ENCODE data around the gene ARHGDIA. TPM values are rescaled to one million over a fixed set of nuclear protein-coding genes. Genes with fewer than 3 reads are reported as not detected.

ARHGDIA gene
- total RNA-seq, 1 donor from 2014 or later: 340 TPM

- no peak for DNase-seq (ENCODE audit: low spot score)
Observed at GRCh38 chr17:81888988-81889595, 18.0 kb upstream of the ARHGDIA start.

- no peak for DNase-seq (ENCODE audit: low spot score)
Observed at GRCh38 chr17:81888105-81888987, 17.2 kb upstream of the ARHGDIA start.

- no peak for DNase-seq (ENCODE audit: low spot score)
Observed at GRCh38 chr17:81885869-81886548, 14.9 kb upstream of the ARHGDIA start.

GRCh38 chr17:81885454-81885853 is 14.3 kb upstream of the ARHGDIA start:
- no peak for DNase-seq (ENCODE audit: low spot score)

GRCh38 chr17:81884968-81885367 is 13.8 kb upstream of the ARHGDIA start:
- DNase-seq (ENCODE audit: low spot score): no peak

- no peak for DNase-seq (ENCODE audit: low spot score)
Observed at GRCh38 chr17:81884520-81884919, 13.4 kb upstream of the ARHGDIA start.

GRCh38 chr17:81879121-81879520 is 8.0 kb upstream of the ARHGDIA start:
- no peak for DNase-seq (ENCODE audit: low spot score)

GRCh38 chr17:81878294-81878693 is 7.2 kb upstream of the ARHGDIA start:
- no peak for DNase-seq (ENCODE audit: low spot score)

- no peak for DNase-seq (ENCODE audit: low spot score)
Observed at GRCh38 chr17:81877569-81877968, 6.4 kb upstream of the ARHGDIA start.

GRCh38 chr17:81871387-81872230 is 472 bp upstream of the ARHGDIA start:
- peak; percentile 94 for DNase-seq (ENCODE audit: low spot score)

GRCh38 chr17:81870131-81870980 is 781 bp downstream of the ARHGDIA start:
- DNase-seq (ENCODE audit: low spot score): peak; percentile 25

GRCh38 chr17:81869221-81870130 is 1.7 kb downstream of the ARHGDIA start:
- DNase-seq (ENCODE audit: low spot score): no peak

- DNase-seq (ENCODE audit: low spot score): no peak
Observed at GRCh38 chr17:81868674-81869220, 2.4 kb downstream of the ARHGDIA start.

GRCh38 chr17:81867991-81868673 is 3.0 kb downstream of the ARHGDIA start:
- DNase-seq (ENCODE audit: low spot score): no peak

- DNase-seq (ENCODE audit: low spot score): no peak
Observed at GRCh38 chr17:81867170-81867990, 3.8 kb downstream of the ARHGDIA start.

- DNase-seq (ENCODE audit: low spot score): no peak
Observed at GRCh38 chr17:81866440-81867169, 4.5 kb downstream of the ARHGDIA start.

Data from mucosa of gallbladder (tissue), 1 donor.